Neural progenitor cell (in vitro differentiated cells): ENCODE data around the gene PTPN4.

ENCODE experiments used
- EZH2phosphoT487 ChIP-seq: fragments of 200-600 bp; sonication (generic); IDR thresholded peaks from 2 replicates; pipeline ENCODE4 v1.6.1; 2017; ENCODE audit warnings: antibody characterized with exemption
- TF ChIP-seq, protein P1 (sequence below): fragments of 200-600 bp; sonication (generic); IDR thresholded peaks from 2 replicates; pipeline ENCODE4 v1.5.1; 2017; ENCODE audit warnings: antibody characterized with exemption, mild to moderate bottlenecking

DNA sequence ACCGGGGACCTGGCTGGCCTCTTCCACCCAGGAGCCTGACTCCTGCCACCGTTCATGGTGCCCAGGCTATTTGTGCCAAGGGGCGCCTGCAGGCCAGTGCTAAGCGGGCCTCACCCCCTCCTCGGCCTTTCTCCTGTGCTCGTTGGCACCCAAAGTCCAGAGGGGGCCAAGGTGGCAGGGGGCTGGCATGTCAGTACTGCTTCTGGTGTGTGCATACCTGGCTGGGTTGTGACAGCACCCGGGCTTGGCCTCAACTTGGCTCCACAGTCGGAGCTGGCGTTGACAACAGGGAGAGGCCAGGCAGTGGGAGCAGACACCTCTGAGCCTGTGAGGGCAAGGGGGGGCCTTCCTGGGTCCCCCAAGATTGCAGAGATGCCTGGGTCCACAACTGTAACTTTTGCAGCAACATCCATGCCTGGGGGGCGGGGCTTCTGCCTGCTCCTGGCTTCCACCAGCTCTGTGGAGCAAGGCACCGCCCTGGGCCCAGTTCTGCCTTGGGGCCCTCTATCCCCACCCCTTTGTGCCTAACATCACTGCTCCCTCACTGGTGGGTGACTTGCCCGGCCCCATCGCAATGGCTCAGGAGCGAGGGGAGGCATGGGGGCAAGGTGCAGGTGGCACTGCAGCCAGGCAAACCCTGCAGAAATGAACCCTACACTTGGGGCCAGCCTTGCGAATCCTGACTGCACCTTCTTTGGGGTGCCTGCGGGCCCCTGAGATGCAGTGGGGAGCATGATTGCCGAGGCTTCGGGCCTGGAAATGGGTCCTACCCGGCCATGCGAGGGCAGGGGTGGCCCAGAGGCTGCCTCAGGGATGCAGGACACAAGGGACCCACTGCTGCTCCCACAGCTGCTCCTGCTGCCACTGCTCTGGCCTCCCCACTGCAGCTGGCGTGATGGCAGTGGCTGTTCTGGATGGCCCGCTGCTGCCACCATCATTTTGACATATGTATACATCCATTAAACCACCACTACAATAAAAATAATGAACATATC is 35.9 kb downstream of the PTPN4 start:
- TF ChIP-seq, protein P1, sequence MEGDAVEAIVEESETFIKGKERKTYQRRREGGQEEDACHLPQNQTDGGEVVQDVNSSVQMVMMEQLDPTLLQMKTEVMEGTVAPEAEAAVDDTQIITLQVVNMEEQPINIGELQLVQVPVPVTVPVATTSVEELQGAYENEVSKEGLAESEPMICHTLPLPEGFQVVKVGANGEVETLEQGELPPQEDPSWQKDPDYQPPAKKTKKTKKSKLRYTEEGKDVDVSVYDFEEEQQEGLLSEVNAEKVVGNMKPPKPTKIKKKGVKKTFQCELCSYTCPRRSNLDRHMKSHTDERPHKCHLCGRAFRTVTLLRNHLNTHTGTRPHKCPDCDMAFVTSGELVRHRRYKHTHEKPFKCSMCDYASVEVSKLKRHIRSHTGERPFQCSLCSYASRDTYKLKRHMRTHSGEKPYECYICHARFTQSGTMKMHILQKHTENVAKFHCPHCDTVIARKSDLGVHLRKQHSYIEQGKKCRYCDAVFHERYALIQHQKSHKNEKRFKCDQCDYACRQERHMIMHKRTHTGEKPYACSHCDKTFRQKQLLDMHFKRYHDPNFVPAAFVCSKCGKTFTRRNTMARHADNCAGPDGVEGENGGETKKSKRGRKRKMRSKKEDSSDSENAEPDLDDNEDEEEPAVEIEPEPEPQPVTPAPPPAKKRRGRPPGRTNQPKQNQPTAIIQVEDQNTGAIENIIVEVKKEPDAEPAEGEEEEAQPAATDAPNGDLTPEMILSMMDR, result no peak
- TF ChIP-seq EZH2phosphoT487, result no peak
